OCI-LY7 (cell line): ENCODE measurements around the gene SUSD4. TPM values are rescaled to one million over a fixed set of nuclear protein-coding genes. Genes with fewer than 3 reads are reported as not detected.

Experiments used
- BruUV-seq: library from RNA; stranded (reverse); fragments of 400-500 nt; replicated peaks from 2 replicates; lab custom pipeline; 2021; lab: Mats Ljungman, UMichigan
- CTCF ChIA-PET: fragments of 300-600 bp; sonication (Branson Sonifier 250); formaldehyde crosslinking; loops from one replicate; lab custom pipeline; 2022; ENCODE audit warnings: antibody characterized with exemption; ENCODE audit not compliant: unreplicated experiment; lab: Charles Lee
- POLR2A ChIA-PET: fragments of 300-600 bp; sonication (Branson Sonifier 250); formaldehyde crosslinking; loops from one replicate; lab custom pipeline; 2022; ENCODE audit warnings: antibody characterized with exemption; lab: Charles Lee
- DNase-seq: peaks from one replicate; pipeline ENCODE4 v3.0.0-alpha.2; 2015; ENCODE audit warnings: low spot score
- H2AFZ ChIP-seq: fragments of 200-600 bp; sonication (generic), shearing (Covaris generic); 2 replicates; pipeline ENCODE4 v1.6.1; 2014; ENCODE audit warnings: mild to moderate bottlenecking, antibody characterized with exemption, low read length, moderate library complexity
- H3K27ac ChIP-seq: fragments of 200-600 bp; sonication (generic); 2 replicates; pipeline ENCODE4 v1.5.1; 2014; ENCODE audit warnings: mixed run types, low read depth, mild to moderate bottlenecking, moderate library complexity, low read length, inconsistent platforms; ENCODE audit not compliant: poor library complexity, severe bottlenecking
- H3K36me3 ChIP-seq: fragments of 200-600 bp; sonication (generic); 2 replicates; pipeline ENCODE4 v1.6.1; 2014; ENCODE audit warnings: mild to moderate bottlenecking, antibody characterized with exemption, low read length, moderate library complexity, mixed read lengths; ENCODE audit not compliant: insufficient read depth
- H3K4me1 ChIP-seq: fragments of 200-600 bp; sonication (generic); 2 replicates; pipeline ENCODE4 v1.5.1; 2014; ENCODE audit warnings: mild to moderate bottlenecking, low read length; ENCODE audit not compliant: insufficient read depth, poor library complexity, severe bottlenecking
- H3K4me2 ChIP-seq: fragments of 200-600 bp; sonication (generic); 2 replicates; pipeline ENCODE4 v1.6.1; 2014; ENCODE audit warnings: mild to moderate bottlenecking, low read length
- H3K4me3 ChIP-seq: fragments of 200-600 bp; sonication (generic); 2 replicates; pipeline ENCODE4 v1.5.1; 2014; ENCODE audit warnings: mild to moderate bottlenecking, low read depth, low read length; ENCODE audit not compliant: poor library complexity, severe bottlenecking
- H3K79me2 ChIP-seq: fragments of 200-600 bp; sonication (generic); 2 replicates; pipeline ENCODE4 v1.6.1; 2016; ENCODE audit warnings: low read depth, mild to moderate bottlenecking, low read length, moderate library complexity, mixed read lengths; ENCODE audit not compliant: insufficient read depth
- H3K9me2 ChIP-seq: fragments of 200-600 bp; sonication (generic); 2 replicates; pipeline ENCODE4 v1.6.1; 2016; ENCODE audit warnings: mild to moderate bottlenecking, low read length, mixed read lengths; ENCODE audit not compliant: insufficient read depth
- H3K9me3 ChIP-seq: fragments of 200-600 bp; sonication (generic); 2 replicates; pipeline ENCODE4 v1.6.1; 2014; ENCODE audit warnings: mild to moderate bottlenecking, mixed run types, low read length, mixed read lengths
- H4K20me1 ChIP-seq: fragments of 200-600 bp; sonication (generic); 2 replicates; pipeline ENCODE4 v1.6.1; 2014; ENCODE audit warnings: mild to moderate bottlenecking, antibody characterized with exemption, low read length, moderate library complexity, mixed read lengths; ENCODE audit not compliant: insufficient read depth
- EZH2phosphoT487 ChIP-seq: fragments of 200-600 bp; sonication (generic); IDR thresholded peaks from 2 replicates; pipeline ENCODE4 v1.6.1; 2018; ENCODE audit warnings: low read depth, borderline replicate concordance, mild to moderate bottlenecking, mixed run types, antibody characterized with exemption, low read length, moderate library complexity, mixed read lengths
- intact Hi-C: fragments of 100-400 bp; cut with micrococcal nuclease; formaldehyde crosslinking; loops from one replicate; pipeline ENCODE4 v1.10.0; 2022; ENCODE audit not compliant: unreplicated experiment
- total RNA-seq, 2 experiments: library from RNA; depleted of rRNA in 1 of 2; stranded (reverse); fragments of >200 nt in 1 of 2; shearing (Covaris generic) in 1 of 2; gene quantifications; 2 replicates each; pipeline ENCODE4 v1.2.3, GENCODE V29; 2014 to 2022
- TF ChIP-seq, protein P1 (sequence below): fragments of 200-600 bp; sonication (generic); conservative IDR thresholded peaks from 2 replicates; pipeline ENCODE4 v1.5.1; 2014; ENCODE audit warnings: mild to moderate bottlenecking, antibody characterized with exemption, low read length, moderate library complexity, mixed read lengths

Gene SUSD4
- total RNA-seq, 2 experiments from 2014 or later: 0.42 TPM; not detected in 1

DNA sequence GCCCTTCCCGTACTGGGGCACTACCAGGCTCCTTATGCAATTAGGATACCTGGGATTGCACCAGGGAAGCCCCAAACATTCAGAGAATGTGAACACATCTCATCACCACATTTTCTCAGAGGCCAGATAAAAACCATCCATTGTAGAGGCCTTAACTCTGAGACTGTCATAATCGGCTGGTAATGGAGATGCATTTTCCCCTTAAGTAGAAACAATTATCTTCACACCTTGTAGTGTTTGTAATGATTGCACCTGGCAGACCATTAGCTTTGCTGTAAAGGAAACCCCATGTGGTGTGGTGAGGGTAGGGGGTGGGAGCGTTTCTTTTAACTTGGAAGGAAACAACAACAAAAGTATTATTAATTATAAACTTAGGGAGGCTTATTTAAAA, 131.0 kb downstream of the SUSD4 start:
- POLR2A ChIA-PET: no interaction called here
- H3K79me2 ChIP-seq: no peaks in the 10 kb centered on the region
- H3K4me3 ChIP-seq: no peak overlapping the region
- no TSS peak for BruUV-seq
- H3K9me3 ChIP-seq: no peaks in the 10 kb centered on the region
- no peaks in the 10 kb centered on the region for H3K36me3 ChIP-seq
- H4K20me1 ChIP-seq: no peaks in the 10 kb centered on the region
- intact Hi-C loops: no loop called here
- no peak for TF ChIP-seq EZH2phosphoT487
- TF ChIP-seq, protein P1, sequence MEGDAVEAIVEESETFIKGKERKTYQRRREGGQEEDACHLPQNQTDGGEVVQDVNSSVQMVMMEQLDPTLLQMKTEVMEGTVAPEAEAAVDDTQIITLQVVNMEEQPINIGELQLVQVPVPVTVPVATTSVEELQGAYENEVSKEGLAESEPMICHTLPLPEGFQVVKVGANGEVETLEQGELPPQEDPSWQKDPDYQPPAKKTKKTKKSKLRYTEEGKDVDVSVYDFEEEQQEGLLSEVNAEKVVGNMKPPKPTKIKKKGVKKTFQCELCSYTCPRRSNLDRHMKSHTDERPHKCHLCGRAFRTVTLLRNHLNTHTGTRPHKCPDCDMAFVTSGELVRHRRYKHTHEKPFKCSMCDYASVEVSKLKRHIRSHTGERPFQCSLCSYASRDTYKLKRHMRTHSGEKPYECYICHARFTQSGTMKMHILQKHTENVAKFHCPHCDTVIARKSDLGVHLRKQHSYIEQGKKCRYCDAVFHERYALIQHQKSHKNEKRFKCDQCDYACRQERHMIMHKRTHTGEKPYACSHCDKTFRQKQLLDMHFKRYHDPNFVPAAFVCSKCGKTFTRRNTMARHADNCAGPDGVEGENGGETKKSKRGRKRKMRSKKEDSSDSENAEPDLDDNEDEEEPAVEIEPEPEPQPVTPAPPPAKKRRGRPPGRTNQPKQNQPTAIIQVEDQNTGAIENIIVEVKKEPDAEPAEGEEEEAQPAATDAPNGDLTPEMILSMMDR: no peak
- no peak overlapping the region for H3K27ac ChIP-seq
- no peaks in the 10 kb centered on the region for H3K9me2 ChIP-seq
- no peak overlapping the region for H3K4me2 ChIP-seq
- CTCF ChIA-PET: no interaction called here
- H2AFZ ChIP-seq: no peak overlapping the region
- no peaks in the 10 kb centered on the region for H3K4me1 ChIP-seq
- DNase-seq: no peak

DNA sequence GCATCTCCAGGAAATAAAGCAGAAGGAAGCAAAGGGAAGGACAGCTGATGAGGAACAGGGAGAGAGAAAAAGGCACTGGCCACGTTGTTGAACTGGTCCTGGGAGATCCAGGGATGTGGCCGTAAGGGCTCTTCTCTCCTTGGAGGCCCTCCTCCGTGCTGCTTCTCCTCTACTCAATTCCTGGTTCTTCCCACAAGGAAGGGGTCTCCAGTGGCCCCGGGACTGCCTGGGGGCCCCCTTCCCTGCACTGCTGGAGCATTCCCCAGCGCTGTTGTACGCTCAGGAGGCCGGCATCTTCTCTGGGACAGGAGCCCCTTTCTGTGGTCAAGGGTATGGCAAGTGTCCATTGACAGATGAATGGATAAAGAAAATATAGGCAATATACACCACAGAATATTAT, 132.4 kb downstream of the SUSD4 start:
- H4K20me1 ChIP-seq: no peaks in the 10 kb centered on the region
- no peaks in the 10 kb centered on the region for H3K4me1 ChIP-seq
- no peaks in the 10 kb centered on the region for H3K79me2 ChIP-seq
- DNase-seq: no peak
- H3K4me3 ChIP-seq: no peak overlapping the region
- H3K27ac ChIP-seq: no peak overlapping the region
- POLR2A ChIA-PET: no interaction called here
- TF ChIP-seq, protein P1: no peak
- TF ChIP-seq EZH2phosphoT487: no peak
- CTCF ChIA-PET: no interaction called here
- BruUV-seq: no TSS peak
- no peak overlapping the region for H2AFZ ChIP-seq
- intact Hi-C loops: no loop called here
- no peak overlapping the region for H3K4me2 ChIP-seq
- no peaks in the 10 kb centered on the region for H3K9me3 ChIP-seq
- H3K9me2 ChIP-seq: no peaks in the 10 kb centered on the region
- H3K36me3 ChIP-seq: no peaks in the 10 kb centered on the region

DNA sequence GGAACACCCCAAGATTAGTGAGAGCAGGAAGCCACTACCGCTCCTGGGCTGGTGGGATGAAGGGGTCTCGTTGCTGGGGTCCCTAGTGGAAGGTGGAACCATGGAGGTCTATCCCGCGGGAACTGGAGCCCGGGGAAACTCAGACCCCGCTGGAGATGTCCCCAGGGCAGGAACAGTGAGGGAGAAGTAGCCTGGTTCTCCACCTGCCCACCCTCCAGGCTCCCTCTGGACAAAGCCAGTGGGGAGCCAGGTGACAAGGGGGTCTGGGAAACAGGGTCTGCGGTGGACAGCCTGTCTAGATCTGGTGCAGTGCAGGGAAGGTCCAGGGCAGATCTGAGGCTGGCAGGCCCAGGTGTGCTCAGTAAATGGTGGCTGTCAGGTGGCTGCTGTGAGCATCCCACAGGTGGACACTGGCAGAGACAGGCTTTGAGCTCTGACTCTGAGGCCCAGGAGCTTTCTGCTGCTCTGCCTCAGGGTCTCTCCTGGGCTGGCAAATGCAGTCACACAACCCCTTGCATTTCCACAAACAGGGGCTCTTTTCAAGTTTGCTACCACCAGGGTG, 132.9 kb downstream of the SUSD4 start:
- Histone ChIP-seq H4K20me1 (no peaks in the 10 kb centered on the region), H2AFZ (no peak overlapping the region), H3K4me3 (no peak overlapping the region), H3K36me3 (no peaks in the 10 kb centered on the region), H3K9me2 (no peaks in the 10 kb centered on the region), H3K9me3 (no peaks in the 10 kb centered on the region), H3K79me2 (no peaks in the 10 kb centered on the region), H3K4me1 (no peaks in the 10 kb centered on the region), H3K27ac (no peak overlapping the region), H3K4me2 (no peak overlapping the region)
- BruUV-seq: no TSS peak
- TF ChIP-seq, protein P1: no peak
- TF ChIP-seq EZH2phosphoT487: no peak
- intact Hi-C loops: no loop called here
- POLR2A ChIA-PET: no interaction called here
- CTCF ChIA-PET: no interaction called here
- no peak for DNase-seq
